Mesenteric fat pad (tissue), 1 donor: ENCODE data around the gene MDP1. TPM values are rescaled to one million over a fixed set of nuclear protein-coding genes. Genes with fewer than 3 reads are reported as not detected.

Experiments used
- DNase-seq: peaks from one replicate; pipeline ENCODE4 v3.0.0-alpha.2; 2020; ENCODE audit warnings: low spot score
- total RNA-seq: library from RNA; stranded (reverse); fragmentation: NEBNext Ultra II Directional; extraction: Animal tissue kit (Norgen Biotek cat#: 25700); gene quantifications from one replicate; pipeline ENCODE4 v1.2.1, GENCODE V29; 2021
- donor health status: DM: yes; HTN: yes; CAD: no.

MDP1 gene
- total RNA-seq, 1 donor from 2014 or later = 10.3 TPM

- DNase-seq = peak; percentile 53
Measured at GRCh38 chr14:24251880-24252288, 36.0 kb upstream of the MDP1 start.

GRCh38 chr14:24250354-24250753, 34.5 kb upstream of the MDP1 start:
- DNase-seq = peak; percentile 82

- peak; percentile 51 for DNase-seq
Measured at GRCh38 chr14:24249230-24250021, 33.6 kb upstream of the MDP1 start.

GRCh38 chr14:24247422-24247821, 31.6 kb upstream of the MDP1 start:
- peak; percentile 2 for DNase-seq

- peak; percentile 6 for DNase-seq
Measured at GRCh38 chr14:24246765-24247212, 30.9 kb upstream of the MDP1 start.

- DNase-seq = peak; percentile 55
Measured at GRCh38 chr14:24245350-24245749, 29.5 kb upstream of the MDP1 start.

GRCh38 chr14:24243336-24243836, 27.5 kb upstream of the MDP1 start:
- peak; percentile 68 for DNase-seq

GRCh38 chr14:24241829-24242443, 26.1 kb upstream of the MDP1 start:
- peak; percentile 96 for DNase-seq

GRCh38 chr14:24240110-24240918, 24.4 kb upstream of the MDP1 start:
- DNase-seq = no peak

- DNase-seq = peak; percentile 37
Measured at GRCh38 chr14:24238527-24239037, 22.7 kb upstream of the MDP1 start.

GRCh38 chr14:24238123-24238522, 22.3 kb upstream of the MDP1 start:
- peak; percentile 55 for DNase-seq

GRCh38 chr14:24237463-24237955, 21.6 kb upstream of the MDP1 start:
- peak; percentile 62 for DNase-seq

GRCh38 chr14:24236689-24237462, 21.0 kb upstream of the MDP1 start:
- peak; percentile 37 for DNase-seq

GRCh38 chr14:24235804-24236688, 20.2 kb upstream of the MDP1 start:
- no peak for DNase-seq

GRCh38 chr14:24234095-24235005, 18.5 kb upstream of the MDP1 start:
- no peak for DNase-seq

- peak; percentile 55 for DNase-seq
Measured at GRCh38 chr14:24233538-24233866, 17.6 kb upstream of the MDP1 start.

GRCh38 chr14:24232645-24233537, 17.0 kb upstream of the MDP1 start, which contains the start of gene GMPR2:
Gene GMPR2 (plus strand): TSS chr14:24232929. CDS start chr14:24233254, 325 bp downstream.
- DNase-seq = peak; percentile 71
